GM23248 (cell line): Measurements from ENCODE around the gene SMARCA2.

Experiments
- EZH2 ChIP-seq: fragments of 200-600 bp; sonication (generic); IDR thresholded peaks from 2 replicates; pipeline ENCODE4 v1.6.1; 2018; ENCODE audit warnings: antibody characterized with exemption, mild to moderate bottlenecking; ENCODE audit not compliant: insufficient read depth, poor library complexity, severe bottlenecking
- EZH2phosphoT487 ChIP-seq: fragments of 200-600 bp; sonication (generic); IDR thresholded peaks from 2 replicates; pipeline ENCODE4 v1.6.1; 2018; ENCODE audit warnings: antibody characterized with exemption, moderate library complexity, mild to moderate bottlenecking, low read depth; ENCODE audit not compliant: insufficient read depth

DNA sequence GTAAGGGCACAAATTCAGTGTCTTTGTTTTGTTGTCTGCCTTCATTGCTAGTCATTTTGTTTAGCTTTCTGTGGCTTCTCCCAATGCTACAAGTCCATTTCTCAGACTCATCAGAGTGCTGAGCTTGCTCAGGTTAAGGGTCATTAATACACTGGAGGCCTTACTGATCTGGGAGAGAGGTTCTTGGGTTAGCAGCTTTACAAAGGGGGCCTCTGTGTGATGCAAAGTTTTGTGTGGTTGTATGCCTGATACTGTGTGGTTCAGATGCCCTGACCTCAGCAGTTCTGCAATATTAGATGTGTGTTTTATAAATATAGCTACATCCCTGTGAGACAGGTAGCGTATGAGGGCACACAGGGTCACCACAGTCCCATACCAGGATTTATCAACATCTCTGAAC is 34.8 kb upstream of the SMARCA2 start:
- TF ChIP-seq EZH2, result no peak
- TF ChIP-seq EZH2phosphoT487, result no peak
